Measurements from ENCODE around the gene HCN3. TPM values are rescaled to one million over a fixed set of nuclear protein-coding genes. Genes with fewer than 3 reads are reported as not detected.

The HCN3 gene
- total RNA-seq, 4 donors from 2014 or later: 0.75 to 1.8 (median 1.1) TPM

GRCh38 chr1:155304558-155305063, 27.3 kb downstream of the HCN3 start:
- TF ChIP-seq, protein P1, sequence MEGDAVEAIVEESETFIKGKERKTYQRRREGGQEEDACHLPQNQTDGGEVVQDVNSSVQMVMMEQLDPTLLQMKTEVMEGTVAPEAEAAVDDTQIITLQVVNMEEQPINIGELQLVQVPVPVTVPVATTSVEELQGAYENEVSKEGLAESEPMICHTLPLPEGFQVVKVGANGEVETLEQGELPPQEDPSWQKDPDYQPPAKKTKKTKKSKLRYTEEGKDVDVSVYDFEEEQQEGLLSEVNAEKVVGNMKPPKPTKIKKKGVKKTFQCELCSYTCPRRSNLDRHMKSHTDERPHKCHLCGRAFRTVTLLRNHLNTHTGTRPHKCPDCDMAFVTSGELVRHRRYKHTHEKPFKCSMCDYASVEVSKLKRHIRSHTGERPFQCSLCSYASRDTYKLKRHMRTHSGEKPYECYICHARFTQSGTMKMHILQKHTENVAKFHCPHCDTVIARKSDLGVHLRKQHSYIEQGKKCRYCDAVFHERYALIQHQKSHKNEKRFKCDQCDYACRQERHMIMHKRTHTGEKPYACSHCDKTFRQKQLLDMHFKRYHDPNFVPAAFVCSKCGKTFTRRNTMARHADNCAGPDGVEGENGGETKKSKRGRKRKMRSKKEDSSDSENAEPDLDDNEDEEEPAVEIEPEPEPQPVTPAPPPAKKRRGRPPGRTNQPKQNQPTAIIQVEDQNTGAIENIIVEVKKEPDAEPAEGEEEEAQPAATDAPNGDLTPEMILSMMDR (IDR thresholded peaks at IDR 0.05; ENCODE audit: low read depth): no peak

GRCh38 chr1:155305881-155306391, 28.7 kb downstream of the HCN3 start:
- TF ChIP-seq, protein P1 (IDR thresholded peaks at IDR 0.05; ENCODE audit: low read depth): no peak

- TF ChIP-seq, protein P1 (IDR thresholded peaks at IDR 0.05; ENCODE audit: low read depth): no peak
Measured at GRCh38 chr1:155307247-155307740, 30.0 kb downstream of the HCN3 start.

DNA sequence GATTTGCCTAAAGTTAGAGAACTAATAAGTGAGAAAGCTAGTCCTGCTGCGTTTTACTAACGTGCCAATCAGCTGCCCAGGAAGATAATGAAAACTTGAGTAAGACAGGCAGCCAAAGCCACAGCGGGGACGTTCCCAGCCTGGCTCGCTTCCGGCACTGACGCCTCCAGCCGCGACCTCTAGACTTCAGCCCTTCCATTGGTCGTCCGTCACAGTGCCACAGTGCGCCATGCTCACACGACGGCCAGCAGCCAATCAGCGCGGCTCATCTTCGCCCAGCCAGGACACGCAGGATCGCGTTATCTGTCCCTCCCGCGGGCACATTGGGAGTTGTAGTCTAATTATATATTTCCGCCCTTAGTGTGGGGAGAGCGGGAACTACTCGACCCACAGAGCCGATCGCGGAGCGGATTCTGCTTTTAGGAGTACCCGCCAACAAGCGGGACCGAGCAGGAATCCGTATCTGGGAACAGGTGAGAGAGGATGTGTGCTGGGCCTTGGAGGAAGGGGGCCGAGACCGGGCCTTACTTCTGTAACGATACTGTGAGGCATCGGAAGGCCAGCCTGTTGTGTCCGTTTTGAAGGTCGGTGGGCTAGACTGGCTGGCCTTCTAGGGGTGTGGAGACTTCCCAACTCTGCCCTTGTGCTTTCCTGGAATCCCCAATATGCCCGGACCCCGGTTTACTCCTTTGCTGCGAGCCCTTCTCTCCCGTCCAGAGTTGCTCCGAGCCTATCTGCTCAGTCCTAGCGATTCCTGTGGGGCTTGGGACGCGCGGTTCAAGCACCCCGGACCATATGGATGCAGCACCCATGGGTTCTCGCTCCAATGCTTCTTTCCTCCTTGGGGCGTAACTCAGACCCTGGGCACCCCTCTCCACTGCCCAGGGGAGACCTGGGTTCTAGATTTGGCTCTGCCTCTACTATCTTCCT, 31.5 kb downstream of the HCN3 start, which contains the start of gene FDPS:
FDPS (plus strand) TSS at position 374 of the 930 bp plus-strand sequence. CDS start 924 bp downstream, outside the sequence.
- TF ChIP-seq, protein P1 (IDR thresholded peaks at IDR 0.05; ENCODE audit: low read depth): no peak

- TF ChIP-seq, protein P1 (IDR thresholded peaks at IDR 0.05; ENCODE audit: low read depth): no peak
Measured at GRCh38 chr1:155309423-155310021, 32.3 kb downstream of the HCN3 start.

DNA sequence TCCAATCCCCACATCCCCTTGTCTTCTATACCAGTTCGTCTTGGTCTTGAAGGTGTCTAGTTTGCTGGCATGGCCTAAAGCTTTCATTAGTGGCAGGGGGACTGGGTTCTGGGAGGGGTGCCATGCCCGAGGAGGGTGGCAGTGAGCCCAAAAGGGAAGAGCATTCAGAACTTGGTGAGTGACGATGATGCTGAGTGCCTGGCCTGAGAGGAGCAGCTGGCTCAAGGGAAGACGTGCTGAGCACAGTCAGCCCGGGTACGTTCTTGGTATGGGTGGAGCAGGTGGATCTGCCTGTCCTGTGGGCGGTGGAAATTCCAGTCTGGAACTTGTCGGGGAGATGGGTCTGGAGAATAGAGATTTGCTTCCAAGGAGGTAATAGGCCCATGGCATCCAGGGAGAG, 36.0 kb downstream of the HCN3 start:
- TF ChIP-seq, protein P1 (IDR thresholded peaks at IDR 0.05; ENCODE audit: low read depth): no peak

GRCh38 chr1:155316922-155317321, 39.7 kb downstream of the HCN3 start:
- TF ChIP-seq, protein P1 (IDR thresholded peaks at IDR 0.05; ENCODE audit: low read depth): no peak

All from subcutaneous adipose tissue (tissue), 4 donors.